Activated CD4-positive, alpha-beta memory T cell treated with anti-CD3 and anti-CD28 coated beads for 36 hours (primary cell): ENCODE measurements around the gene CES1. TPM values are rescaled to one million over a fixed set of nuclear protein-coding genes. Genes with fewer than 3 reads are reported as not detected.
"Not testable (repeated sequence)": the region's sequence is repeated elsewhere in the genome, so short reads cannot be mapped to it uniquely, and the experiment has no call there.

Source experiments
- CTCF ChIA-PET: fragments of 350-600 bp; sonication (Branson Sonifier 250); formaldehyde crosslinking; loops from one replicate; lab custom pipeline; 2021; ENCODE audit warnings: antibody characterized with exemption, inconsistent platforms; lab: Charles Lee
- POLR2A ChIA-PET: fragments of 350-600 bp; sonication (Branson Sonifier 250); formaldehyde crosslinking; loops from one replicate; lab custom pipeline; 2021; ENCODE audit warnings: antibody characterized with exemption; lab: Charles Lee
- DNase-seq: peaks from one replicate; pipeline ENCODE4 v3.0.0-alpha.2; 2020
- H3K27ac Mint-ChIP-seq: one replicate; pipeline ENCODE4 v1.8.0; 2021; ENCODE audit warnings: mixed read lengths
- H3K27me3 Mint-ChIP-seq: one replicate; pipeline ENCODE4 v1.8.0; 2021; ENCODE audit warnings: mixed read lengths
- H3K36me3 Mint-ChIP-seq: one replicate; pipeline ENCODE4 v1.8.0; 2021; ENCODE audit warnings: mixed read lengths
- H3K4me1 Mint-ChIP-seq: one replicate; pipeline ENCODE4 v1.8.0; 2021; ENCODE audit warnings: low read depth, mixed read lengths
- H3K4me3 Mint-ChIP-seq: one replicate; pipeline ENCODE4 v1.8.0; 2021; ENCODE audit warnings: mild to moderate bottlenecking, mixed read lengths
- H3K9me3 Mint-ChIP-seq: one replicate; pipeline ENCODE4 v1.8.0; 2021; ENCODE audit warnings: mixed read lengths
- intact Hi-C: fragments of 100-400 bp; cut with micrococcal nuclease; formaldehyde crosslinking; loops from one replicate; pipeline ENCODE4 v1.15.1; 2023
- total RNA-seq, 2 experiments: library from RNA; stranded (reverse); gene quantifications; one replicate each; pipeline ENCODE4 v1.2.3, GENCODE V29; 2021

The CES1 gene
- total RNA-seq, 2 experiments from 2014 or later, result 0.63 TPM; not detected in 1

DNA sequence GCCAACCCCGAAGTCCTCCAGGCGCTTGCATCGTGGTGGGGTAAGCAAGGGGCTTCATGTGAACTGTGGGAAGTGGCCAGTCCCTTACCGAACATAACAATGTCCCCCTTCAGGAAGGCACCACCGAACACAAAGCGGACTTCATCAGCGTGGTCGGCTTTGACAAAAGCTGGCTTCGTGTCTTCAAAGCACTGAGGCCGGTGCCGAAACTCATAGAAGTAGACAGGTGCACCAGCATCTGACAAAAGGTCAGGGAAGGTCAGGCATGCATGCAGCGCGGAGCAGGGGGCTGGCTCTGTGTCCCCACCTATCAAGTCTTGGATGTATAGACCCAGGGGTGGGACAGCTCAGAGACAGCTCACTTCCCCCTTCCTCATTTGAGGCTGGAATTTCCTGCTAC is 16.6 kb upstream of the CES1 start:
- Mint-ChIP-seq H3K27ac (no peak overlapping the region), H3K9me3 (no peaks in the 10 kb centered on the region), H3K27me3 (peaks cover 29% of the 10 kb centered on the region), H3K4me1 (no peaks in the 10 kb centered on the region), H3K4me3 (no peak overlapping the region), H3K36me3 (no peaks in the 10 kb centered on the region)
- POLR2A ChIA-PET, result no interaction called here
- intact Hi-C loops, result no loop called here
- CTCF ChIA-PET, result interaction anchor here (2.3 kb wide), 1 partner anchor 385 kb away, joined by 12 read pairs; no protein-coding TSS in a partner anchor
- DNase-seq, result no peak

- H3K27me3 Mint-ChIP-seq, result peaks cover 25% of the 10 kb centered on the region
- CTCF ChIA-PET, result interaction anchor here (1.7 to 4.5 kb wide), 2 partner anchors 134 to 382 kb away, joined by 4 to 22 read pairs; no protein-coding TSS in a partner anchor
- no peak overlapping the region for H3K27ac Mint-ChIP-seq
- no peaks in the 10 kb centered on the region for H3K36me3 Mint-ChIP-seq
- H3K4me1 Mint-ChIP-seq, result no peaks in the 10 kb centered on the region
- POLR2A ChIA-PET, result no interaction called here
- intact Hi-C loops, result no loop called here
- H3K4me3 Mint-ChIP-seq, result no peak overlapping the region
- no peak for DNase-seq
- H3K9me3 Mint-ChIP-seq, result no peaks in the 10 kb centered on the region
These were observed 13.9 kb upstream of the CES1 start for GRCh38 chr16:55846598-55847346.

DNA sequence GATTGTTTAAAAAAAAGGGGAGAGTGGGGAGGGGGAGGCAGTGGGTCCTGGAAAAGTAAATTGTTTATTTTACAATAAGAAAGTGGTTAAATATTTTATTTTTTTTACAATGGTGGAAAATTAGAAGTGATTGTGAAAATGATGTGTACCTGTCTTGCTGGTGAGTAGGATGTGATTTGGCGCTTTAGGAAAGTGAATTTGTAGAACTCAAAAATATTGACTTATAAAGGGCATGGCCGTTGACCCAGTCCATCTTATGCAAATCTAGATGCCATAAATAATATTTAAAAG is 10.2 kb upstream of the CES1 start:
- Mint-ChIP-seq H3K27me3 (peaks cover 8% of the 10 kb centered on the region), H3K4me1 (no peaks in the 10 kb centered on the region), H3K9me3 (no peaks in the 10 kb centered on the region), H3K4me3 (no peak overlapping the region), H3K36me3 (no peaks in the 10 kb centered on the region), H3K27ac (no peak overlapping the region)
- intact Hi-C loops, result loop anchor here (1.0 kb wide), 1 partner anchor 131 kb away; no protein-coding TSS in a partner anchor
- no peak for DNase-seq
- POLR2A ChIA-PET, result no interaction called here
- CTCF ChIA-PET, result interaction anchor here (4.4 kb wide), 1 partner anchor 378 kb away, joined by 31 read pairs; no protein-coding TSS in a partner anchor

GRCh38 chr16:55842369-55843104 is 9.6 kb upstream of the CES1 start:
- intact Hi-C loops, result loop anchor here (1.0 kb wide), 2 partner anchors 130 to 377 kb away; no protein-coding TSS in a partner anchor
- no peaks in the 10 kb centered on the region for H3K4me1 Mint-ChIP-seq
- peak; percentile 15 for DNase-seq
- peaks cover 8% of the 10 kb centered on the region for H3K27me3 Mint-ChIP-seq
- H3K36me3 Mint-ChIP-seq, result no peaks in the 10 kb centered on the region
- no peak overlapping the region for H3K27ac Mint-ChIP-seq
- no peak overlapping the region for H3K4me3 Mint-ChIP-seq
- POLR2A ChIA-PET, result no interaction called here
- no peaks in the 10 kb centered on the region for H3K9me3 Mint-ChIP-seq
- CTCF ChIA-PET, result interaction anchor here (0.6 to 4.4 kb wide), 7 partner anchors 16 to 476 kb away, joined by 3 to 32 read pairs (median 5); no protein-coding TSS in a partner anchor

GRCh38 chr16:55839115-55839514 is 6.2 kb upstream of the CES1 start:
- Mint-ChIP-seq H3K27ac (no peak overlapping the region), H3K9me3 (no peaks in the 10 kb centered on the region), H3K4me3 (no peak overlapping the region), H3K4me1 (no peaks in the 10 kb centered on the region), H3K36me3 (no peaks in the 10 kb centered on the region), H3K27me3 (peaks cover 4% of the 10 kb centered on the region)
- CTCF ChIA-PET, result interaction anchor here (4.4 kb wide), 1 partner anchor 374 kb away, joined by 31 read pairs; no protein-coding TSS in a partner anchor
- intact Hi-C loops, result no loop called here
- no peak for DNase-seq
- POLR2A ChIA-PET, result no interaction called here

GRCh38 chr16:55836158-55836611 is 3.3 kb upstream of the CES1 start:
- POLR2A ChIA-PET, result no interaction called here
- H3K4me1 Mint-ChIP-seq, result no peaks in the 10 kb centered on the region
- no peak for DNase-seq

GRCh38 chr16:55835581-55835980 is 2.7 kb upstream of the CES1 start:
- Mint-ChIP-seq H3K36me3 (no peaks in the 10 kb centered on the region), H3K4me1 (no peaks in the 10 kb centered on the region), H3K27me3 (peaks cover 9% of the 10 kb centered on the region), H3K4me3 (no peak overlapping the region), H3K27ac (no peak overlapping the region), H3K9me3 (no peaks in the 10 kb centered on the region)
- no peak for DNase-seq
- CTCF ChIA-PET, result interaction anchor here (1.0 kb wide), 1 partner anchor 371 kb away, joined by 3 read pairs; no protein-coding TSS in a partner anchor
- intact Hi-C loops, result no loop called here
- POLR2A ChIA-PET, result no interaction called here

More at GRCh38 chr16:55836158-55836611, 3.3 kb upstream of the CES1 start:
- intact Hi-C loops, result no loop called here
- H3K9me3 Mint-ChIP-seq, result no peaks in the 10 kb centered on the region
- H3K27me3 Mint-ChIP-seq, result peaks cover 5% of the 10 kb centered on the region
- H3K36me3 Mint-ChIP-seq, result no peaks in the 10 kb centered on the region
- H3K27ac Mint-ChIP-seq, result no peak overlapping the region
- CTCF ChIA-PET, result interaction anchor here (1.0 kb wide), 1 partner anchor 371 kb away, joined by 3 read pairs; no protein-coding TSS in a partner anchor
- H3K4me3 Mint-ChIP-seq, result no peak overlapping the region

DNA sequence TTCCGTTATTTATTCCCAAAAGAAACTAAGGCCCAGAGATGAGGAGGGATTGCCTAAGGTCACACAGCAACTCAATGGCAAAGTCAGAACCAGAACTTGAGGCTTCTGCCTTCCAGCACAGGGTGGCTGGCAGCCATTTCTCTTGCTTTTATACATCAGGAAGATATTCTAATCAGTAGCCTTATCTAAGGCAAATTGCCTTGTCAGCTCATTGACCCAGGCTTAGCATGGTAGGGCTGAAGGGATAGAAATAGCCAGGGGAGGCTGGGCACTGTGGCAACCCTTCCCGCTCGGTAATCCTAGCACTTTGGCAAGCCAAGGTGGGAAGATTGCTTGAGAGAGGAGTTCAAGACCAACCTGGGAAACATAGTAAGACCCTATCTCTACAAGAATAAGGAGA is 2.3 kb upstream of the CES1 start:
- DNase-seq, H3K36me3 Mint-ChIP-seq, POLR2A ChIA-PET, intact Hi-C loops, H3K4me1 Mint-ChIP-seq, H3K4me3 Mint-ChIP-seq, H3K9me3 Mint-ChIP-seq, H3K27me3 Mint-ChIP-seq, H3K27ac Mint-ChIP-seq: not testable (repeated sequence)
- CTCF ChIA-PET, result interaction anchor here (1.0 kb wide), 1 partner anchor 370 kb away, joined by 3 read pairs; no protein-coding TSS in a partner anchor

- intact Hi-C loops, result no loop called here
- no peaks in the 10 kb centered on the region for H3K36me3 Mint-ChIP-seq
- no peak for DNase-seq
- H3K27me3 Mint-ChIP-seq, result peaks cover 6% of the 10 kb centered on the region
- no peak overlapping the region for H3K4me3 Mint-ChIP-seq
- H3K4me1 Mint-ChIP-seq, result no peaks in the 10 kb centered on the region
- CTCF ChIA-PET, result no interaction called here
- POLR2A ChIA-PET, result no interaction called here
- no peak overlapping the region for H3K27ac Mint-ChIP-seq
- H3K9me3 Mint-ChIP-seq, result no peaks in the 10 kb centered on the region
These were observed 1.2 kb upstream of the CES1 start for GRCh38 chr16:55834049-55834448.

- ChIA-PET CTCF (no interaction called here), POLR2A (no interaction called here)
- Mint-ChIP-seq H3K9me3 (no peaks in the 10 kb centered on the region), H3K36me3 (no peaks in the 10 kb centered on the region), H3K4me3 (no peak overlapping the region), H3K4me1 (no peaks in the 10 kb centered on the region), H3K27me3 (peaks cover 6% of the 10 kb centered on the region), H3K27ac (no peak overlapping the region)
- intact Hi-C loops, result no loop called here
- DNase-seq, result no peak
These were observed 497 bp downstream of the CES1 start for GRCh38 chr16:55832425-55832772.

GRCh38 chr16:55830658-55831294 is 2.1 kb downstream of the CES1 start:
- Mint-ChIP-seq H3K9me3 (no peaks in the 10 kb centered on the region), H3K4me1 (no peaks in the 10 kb centered on the region), H3K27ac (no peak overlapping the region), H3K4me3 (no peak overlapping the region), H3K36me3 (no peaks in the 10 kb centered on the region), H3K27me3 (peaks cover 6% of the 10 kb centered on the region)
- no peak for DNase-seq
- ChIA-PET POLR2A (no interaction called here), CTCF (no interaction called here)
- intact Hi-C loops, result no loop called here

DNA sequence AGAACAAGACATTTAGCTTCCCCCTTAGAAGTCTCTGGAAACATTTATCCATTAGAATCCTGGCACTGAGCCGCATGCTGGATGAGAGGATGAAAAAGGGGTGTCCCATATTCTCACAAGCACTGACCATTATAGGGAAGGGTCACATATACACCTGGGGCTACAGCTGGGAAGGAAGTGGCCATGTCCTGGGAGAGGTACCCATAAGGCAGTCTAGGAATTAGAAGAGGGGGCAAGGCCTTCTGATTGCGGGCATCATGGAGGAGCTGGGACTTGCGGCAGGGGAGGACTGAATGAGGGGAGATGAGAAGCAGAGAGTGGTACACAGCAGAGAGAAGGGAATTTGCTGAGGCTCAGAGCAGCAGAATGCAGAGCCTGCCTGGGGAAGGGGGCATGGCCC is 3.7 kb downstream of the CES1 start:
- H3K4me3 Mint-ChIP-seq, H3K27me3 Mint-ChIP-seq, H3K36me3 Mint-ChIP-seq, H3K4me1 Mint-ChIP-seq, POLR2A ChIA-PET, DNase-seq, H3K27ac Mint-ChIP-seq, H3K9me3 Mint-ChIP-seq, intact Hi-C loops, CTCF ChIA-PET: not testable (repeated sequence)
